KMS-11 (cell line): ENCODE results near the gene TMEM143.

ENCODE experiments used
- H2AFZ ChIP-seq: fragments of 200-600 bp; sonication (generic); 2 replicates; pipeline ENCODE4 v1.6.1; 2016; ENCODE audit warnings: antibody characterized with exemption, mixed run types, low read depth
- H3K27ac ChIP-seq: fragments of 200-600 bp; sonication (generic); 2 replicates; pipeline ENCODE4 v1.6.1; 2016; ENCODE audit warnings: mild to moderate bottlenecking, mixed run types
- H3K27me3 ChIP-seq: fragments of 200-600 bp; sonication (generic); 2 replicates; pipeline ENCODE4 v1.6.1; 2017; ENCODE audit warnings: mild to moderate bottlenecking, low read depth, mixed run types, moderate library complexity; ENCODE audit not compliant: insufficient read depth
- H3K36me3 ChIP-seq: fragments of 200-600 bp; sonication (generic); 2 replicates; pipeline ENCODE4 v1.6.1; 2017; ENCODE audit warnings: mild to moderate bottlenecking, mixed run types; ENCODE audit not compliant: insufficient read depth
- H3K4me1 ChIP-seq: fragments of 200-600 bp; sonication (generic); 2 replicates; pipeline ENCODE4 v1.6.1; 2016; ENCODE audit warnings: mild to moderate bottlenecking, low read depth, mixed run types; ENCODE audit not compliant: poor library complexity, severe bottlenecking
- H3K4me2 ChIP-seq: fragments of 200-600 bp; sonication (generic); 2 replicates; pipeline ENCODE4 v1.7.0; 2016; ENCODE audit warnings: mild to moderate bottlenecking, mixed run types
- H3K4me3 ChIP-seq: fragments of 200-600 bp; sonication (generic); IDR thresholded peaks from 2 replicates; pipeline ENCODE4 v1.6.1; 2017; ENCODE audit warnings: low read depth, low read length, mixed read lengths; ENCODE audit not compliant: insufficient read depth
- H3K79me2 ChIP-seq: fragments of 200-600 bp; sonication (generic); 2 replicates; pipeline ENCODE4 v1.6.1; 2016; ENCODE audit warnings: low read depth, mixed run types; ENCODE audit not compliant: insufficient read depth
- H3K9ac ChIP-seq: fragments of 200-600 bp; sonication (generic); 2 replicates; pipeline ENCODE4 v1.6.1; 2016; ENCODE audit warnings: mild to moderate bottlenecking, mixed run types
- H4K20me1 ChIP-seq: fragments of 200-600 bp; sonication (generic); 2 replicates; pipeline ENCODE4 v1.6.1; 2016; ENCODE audit warnings: mild to moderate bottlenecking, mixed run types; ENCODE audit not compliant: insufficient read depth
- CTCF ChIP-seq: fragments of 200-600 bp; sonication (generic); conservative IDR thresholded peaks from 2 replicates; pipeline ENCODE4 v1.6.1; 2017; ENCODE audit warnings: low read depth, mild to moderate bottlenecking, antibody characterized with exemption, low read length, moderate library complexity, mixed read lengths

TMEM143 gene

GRCh38 chr19:48363810-48364597, at the start of gene TMEM143, which contains the start of gene SYNGR4:
TMEM143 (minus strand) TSS chr19:48363940; CDS start chr19:48363920, 20 bp downstream.
SYNGR4 (plus strand) TSS chr19:48364367; CDS start chr19:48365843, 1,476 bp downstream.
- peaks cover 14% of the 10 kb centered on the region for H3K4me1 ChIP-seq
- no peak within 1 kb of the TSS for H3K4me3 ChIP-seq
- H4K20me1 ChIP-seq, result no peaks in the 10 kb centered on the region
- H3K9ac ChIP-seq, result peak within 1 kb of the TSS; percentile 74
- no peaks in the 10 kb centered on the region for H3K79me2 ChIP-seq
- TF ChIP-seq CTCF, result no peak
- peak within 1 kb of the TSS; percentile 78 for H2AFZ ChIP-seq
- H3K4me2 ChIP-seq, result peak within 1 kb of the TSS; percentile 99
- no peaks in the 10 kb centered on the region for H3K36me3 ChIP-seq
- no peaks in the 10 kb centered on the region for H3K27me3 ChIP-seq
- H3K27ac ChIP-seq, result peak within 1 kb of the TSS; percentile 83

- H3K27me3 ChIP-seq, result peaks cover 24% of the 10 kb centered on the region; the same call in 1 of the 2 replicates
- no peak overlapping the region for H3K4me2 ChIP-seq
- H4K20me1 ChIP-seq, result no peaks in the 10 kb centered on the region
- H2AFZ ChIP-seq, result no peak overlapping the region
- H3K36me3 ChIP-seq, result no peaks in the 10 kb centered on the region
- peaks cover 8% of the 10 kb centered on the region for H3K4me1 ChIP-seq
- no peak overlapping the region for H3K4me3 ChIP-seq
- H3K27ac ChIP-seq, result no peak overlapping the region
- no peak overlapping the region for H3K9ac ChIP-seq
- TF ChIP-seq CTCF, result no peak
- no peaks in the 10 kb centered on the region for H3K79me2 ChIP-seq
Observed at GRCh38 chr19:48405850-48406249, 42.1 kb upstream of the TMEM143 start.

- Histone ChIP-seq H3K9ac (no peak overlapping the region), H3K4me3 (no peak overlapping the region), H3K4me2 (no peak overlapping the region), H3K36me3 (no peaks in the 10 kb centered on the region), H3K27ac (no peak overlapping the region), H3K4me1 (peaks cover 16% of the 10 kb centered on the region), H3K79me2 (no peaks in the 10 kb centered on the region), H4K20me1 (no peaks in the 10 kb centered on the region), H3K27me3 (peaks cover 24% of the 10 kb centered on the region; the same call in 1 of the 2 replicates), H2AFZ (no peak overlapping the region)
- TF ChIP-seq CTCF, result no peak
Observed at GRCh38 chr19:48405010-48405659, 41.4 kb upstream of the TMEM143 start.

- no peak for TF ChIP-seq CTCF
- Histone ChIP-seq H3K27me3 (peaks cover 24% of the 10 kb centered on the region; the same call in 1 of the 2 replicates), H4K20me1 (no peaks in the 10 kb centered on the region), H3K79me2 (no peaks in the 10 kb centered on the region), H3K9ac (no peak overlapping the region), H3K27ac (no peak overlapping the region), H3K4me3 (no peak overlapping the region), H3K4me1 (peaks cover 29% of the 10 kb centered on the region), H3K36me3 (no peaks in the 10 kb centered on the region), H3K4me2 (peak overlapping the region; percentile 51), H2AFZ (peak overlapping the region; percentile 25; the same call in 1 of the 2 replicates)
Observed at GRCh38 chr19:48403606-48404005, 39.9 kb upstream of the TMEM143 start.
